GM12875 (cell line): ENCODE measurements around the gene TGFB2.

Experiments
- H3K4me3 ChIP-seq: one replicate; pipeline ENCODE4 v1.5.1; 2011; ENCODE audit warnings: low read depth, low read length, control low read depth
- CTCF ChIP-seq: IDR thresholded peaks from 2 replicates; pipeline ENCODE4 v1.5.1; 2011; ENCODE audit warnings: low read depth, mild to moderate bottlenecking, control low read depth, inconsistent platforms, low read length, moderate library complexity, borderline replicate concordance; ENCODE audit not compliant: insufficient read depth

The TGFB2 gene

GRCh38 chr1:218346391-218347204 is 1.5 kb downstream of the TGFB2 start:
- H3K4me3 ChIP-seq: no peak overlapping the region
- no peak for TF ChIP-seq CTCF

- no peak overlapping the region for H3K4me3 ChIP-seq
- no peak for TF ChIP-seq CTCF
Measured at GRCh38 chr1:218347336-218347722, 2.2 kb downstream of the TGFB2 start.

GRCh38 chr1:218347723-218348627 is 2.8 kb downstream of the TGFB2 start:
- H3K4me3 ChIP-seq: no peak overlapping the region
- no peak for TF ChIP-seq CTCF

GRCh38 chr1:218348628-218349071 is 3.5 kb downstream of the TGFB2 start:
- no peak overlapping the region for H3K4me3 ChIP-seq
- no peak for TF ChIP-seq CTCF

GRCh38 chr1:218349348-218350034 is 4.4 kb downstream of the TGFB2 start:
- TF ChIP-seq CTCF: no peak
- H3K4me3 ChIP-seq: no peak overlapping the region

GRCh38 chr1:218350035-218350525 is 4.9 kb downstream of the TGFB2 start:
- H3K4me3 ChIP-seq: no peak overlapping the region
- no peak for TF ChIP-seq CTCF
